Anterior cingulate cortex (tissue), 58 donors: Measurements from ENCODE around the gene OR6S1.
"Not testable (repeated sequence)": the region's sequence is repeated elsewhere in the genome, so short reads cannot be mapped to it uniquely, and the experiment has no call there.

Experiments
- DNase-seq, 58 donors: peaks; one replicate each; lab custom pipeline; 2025; lab: John Stamatoyannopoulos, UW

The OR6S1 gene

GRCh38 chr14:20613094-20614037 is 28.1 kb downstream of the OR6S1 start:
- peak in 56 of 58 donors; percentile 37 to 90 (median 74) for DNase-seq

GRCh38 chr14:20612403-20612802 is 29.1 kb downstream of the OR6S1 start:
- DNase-seq, result no peak

GRCh38 chr14:20611277-20611676 is 30.2 kb downstream of the OR6S1 start:
- no peak for DNase-seq

- peak in 56 of 58 donors; percentile 6 to 81 (median 62) for DNase-seq
Measured at GRCh38 chr14:20610002-20610765, 31.3 kb downstream of the OR6S1 start.

GRCh38 chr14:20609215-20610001 is 32.1 kb downstream of the OR6S1 start:
- peak in 53 of 58 donors; percentile 16 to 84 (median 52) for DNase-seq

GRCh38 chr14:20608383-20609110 is 32.9 kb downstream of the OR6S1 start:
- DNase-seq, result no peak

GRCh38 chr14:20607617-20608016 is 33.9 kb downstream of the OR6S1 start:
- DNase-seq, result no peak

GRCh38 chr14:20606902-20607242 is 34.6 kb downstream of the OR6S1 start:
- no peak for DNase-seq

GRCh38 chr14:20606190-20606901 is 35.1 kb downstream of the OR6S1 start:
- peak in 13 of 58 donors; percentile 2 to 17 (median 8) for DNase-seq

- DNase-seq, result no peak
Measured at GRCh38 chr14:20603813-20604690, 37.4 kb downstream of the OR6S1 start.

GRCh38 chr14:20602583-20602982 is 38.9 kb downstream of the OR6S1 start:
- DNase-seq, result no peak

- no peak for DNase-seq
Measured at GRCh38 chr14:20601522-20601921, 40.0 kb downstream of the OR6S1 start.

GRCh38 chr14:20597108-20597507 is 44.4 kb downstream of the OR6S1 start:
- DNase-seq, result no peak

GRCh38 chr14:20595726-20596125 is 45.8 kb downstream of the OR6S1 start:
- not testable (repeated sequence) for DNase-seq

- no peak for DNase-seq
Measured at GRCh38 chr14:20592574-20592973, 48.9 kb downstream of the OR6S1 start.

- no peak for DNase-seq
Measured at GRCh38 chr14:20591235-20591634, 50.3 kb downstream of the OR6S1 start, which contains the start of gene RNASE12. RNASE12 (minus strand) TSS chr14:20591376; CDS start chr14:20590723, 653 bp downstream.
